ENCODE results near the gene AGK.

AGK gene

GRCh38 chr7:141541375-141541774 is 9.8 kb upstream of the AGK start:
- Histone ChIP-seq H3K4me1 (ENCODE audit: control insufficient read depth in 1 of 2, insufficient read depth in 1 of 2, low read depth in 1 of 2, low read length in 1 of 2) (no peaks in the 10 kb centered on the region), H3K9me3 (no peaks in the 10 kb centered on the region), H3K27ac (no peak overlapping the region), H3K36me3 (no peaks in the 10 kb centered on the region), H3K27me3 (peaks cover 51% of the 10 kb centered on the region), H3K4me3 (ENCODE audit: low read depth in 1 of 2, low read length in 1 of 2) (no peak overlapping the region)
- no peak for TF ChIP-seq CTCF (IDR thresholded peaks at IDR 0.05)

GRCh38 chr7:141544831-141545230 is 6.4 kb upstream of the AGK start:
- H3K27me3 ChIP-seq = peaks cover 34% of the 10 kb centered on the region
- H3K9me3 ChIP-seq = no peaks in the 10 kb centered on the region
- no peak for TF ChIP-seq CTCF (IDR thresholded peaks at IDR 0.05)
- no peaks in the 10 kb centered on the region for H3K36me3 ChIP-seq
- H3K27ac ChIP-seq = no peak overlapping the region
- no peaks in the 10 kb centered on the region for H3K4me1 ChIP-seq (ENCODE audit: control insufficient read depth in 1 of 2, insufficient read depth in 1 of 2, low read depth in 1 of 2, low read length in 1 of 2)
- no peak overlapping the region for H3K4me3 ChIP-seq (ENCODE audit: low read depth in 1 of 2, low read length in 1 of 2)

- Histone ChIP-seq H3K4me3 (ENCODE audit: low read depth in 1 of 2, low read length in 1 of 2) (no peak overlapping the region), H3K9me3 (no peaks in the 10 kb centered on the region), H3K27me3 (peaks cover 14% of the 10 kb centered on the region), H3K4me1 (ENCODE audit: control insufficient read depth in 1 of 2, insufficient read depth in 1 of 2, low read depth in 1 of 2, low read length in 1 of 2) (peaks cover 12 to 13% of the 10 kb centered on the region in 2 experiments), H3K27ac (no peak overlapping the region), H3K36me3 (no peaks in the 10 kb centered on the region)
- TF ChIP-seq CTCF (IDR thresholded peaks at IDR 0.05) = no peak
Measured at GRCh38 chr7:141549582-141549981, 1.6 kb upstream of the AGK start.

GRCh38 chr7:141550386-141551093 is 670 bp upstream of the AGK start:
- H3K27ac ChIP-seq = no peak overlapping the region

GRCh38 chr7:141551782-141552181 is 572 bp downstream of the AGK start:
- H3K4me1 ChIP-seq (ENCODE audit: control insufficient read depth in 1 of 2, insufficient read depth in 1 of 2, low read depth in 1 of 2, low read length in 1 of 2) = peaks cover 12 to 13% of the 10 kb centered on the region in 2 experiments
- H3K27me3 ChIP-seq = peaks cover 14% of the 10 kb centered on the region
- H3K36me3 ChIP-seq = no peaks in the 10 kb centered on the region
- TF ChIP-seq CTCF (IDR thresholded peaks at IDR 0.05) = no peak
- H3K9me3 ChIP-seq = no peaks in the 10 kb centered on the region
- peak overlapping the region; percentile 51 to 55 for H3K4me3 ChIP-seq (ENCODE audit: low read depth in 1 of 2, low read length in 1 of 2)
- H3K27ac ChIP-seq = no peak overlapping the region

More at GRCh38 chr7:141550386-141551093, 670 bp upstream of the AGK start:
- Histone ChIP-seq H3K4me3 (ENCODE audit: low read depth in 1 of 2, low read length in 1 of 2) (peak overlapping the region; percentile 51 to 55), H3K4me1 (ENCODE audit: control insufficient read depth in 1 of 2, insufficient read depth in 1 of 2, low read depth in 1 of 2, low read length in 1 of 2) (peaks cover 12 to 13% of the 10 kb centered on the region in 2 experiments), H3K9me3 (no peaks in the 10 kb centered on the region), H3K36me3 (no peaks in the 10 kb centered on the region), H3K27me3 (peaks cover 14% of the 10 kb centered on the region)
- TF ChIP-seq CTCF (IDR thresholded peaks at IDR 0.05) = no peak
